Testis (tissue), 3 donors: ENCODE measurements around the gene PTPRG. TPM values are rescaled to one million over a fixed set of nuclear protein-coding genes. Genes with fewer than 3 reads are reported as not detected.

Source experiments
- DNase-seq: peaks from one replicate; pipeline ENCODE4 v3.0.0-alpha.2; 2019
- H3K27ac ChIP-seq, 2 donors: fragments of 200-600 bp; sonication (generic); one replicate each; pipeline ENCODE4 v1.5.1; 2019
- H3K27me3 ChIP-seq: fragments of 200-600 bp; sonication (generic); one replicate; pipeline ENCODE4 v1.5.1; 2019
- H3K36me3 ChIP-seq: fragments of 200-600 bp; sonication (generic); one replicate; pipeline ENCODE4 v1.5.1; 2017; ENCODE audit warnings: low read depth; ENCODE audit errors: missing control alignments
- H3K4me1 ChIP-seq: fragments of 200-600 bp; sonication (generic); one replicate; pipeline ENCODE4 v1.5.1; 2019
- H3K4me3 ChIP-seq, 2 donors: fragments of 200-600 bp; sonication (generic); one replicate each; pipeline ENCODE4 v1.5.1; 2017 to 2019
- H3K9me3 ChIP-seq: fragments of 200-600 bp; sonication (generic); one replicate; pipeline ENCODE4 v1.5.1; 2017
- CTCF ChIP-seq, 3 experiments: fragments of 450-650 bp in 2 of 3; fragments of 200-600 bp in 1 of 3; sonication (generic) in 1 of 3; IDR thresholded peaks; one replicate each; pipeline ENCODE4 v1.5.1; 2016 to 2019; ENCODE audit warnings: antibody characterized with exemption in 3 of 3, mild to moderate bottlenecking in 2 of 3, moderate library complexity in 1 of 3
- POLR2A ChIP-seq: fragments of 450-650 bp; IDR thresholded peaks from one replicate; pipeline ENCODE4 v1.6.1; 2017; ENCODE audit warnings: antibody characterized with exemption, mild to moderate bottlenecking, moderate library complexity
- WGBS, 2 donors: methylation state at CpG; one replicate each; pipeline ENCODE4 v1.1.5; 2018; 5-methylcytosine and 5-hydroxymethylcytosine counted together
- intact Hi-C: fragments of 100-400 bp; cut with DNase I; formaldehyde crosslinking; loops from one replicate; pipeline ENCODE4 v1.15.1; 2023; ENCODE audit warnings: low total_unique reads
- polyA plus RNA-seq: library from polyadenylated mRNA; stranded (reverse); fragments of 350-450 nt; fragmentation: Illumina TruSeq; extraction: RNeasy Lipid Tissue Mini Kit (QIAGEN cat#74804); gene quantifications from one replicate; pipeline ENCODE4 v1.2.3, GENCODE V29; 2014; ENCODE audit warnings: low read depth, low replicate concordance; ENCODE audit not compliant: insufficient read depth
- total RNA-seq, 2 donors: library from RNA; depleted of rRNA; stranded (reverse); fragments of >200 nt; gene quantifications; one replicate each; pipeline ENCODE4 v1.2.3, GENCODE V29; 2016

PTPRG gene
- total and polyA plus RNA-seq, 3 donors from 2014 or later, result 26.3 to 107 (median 75.4) TPM

GRCh38 chr3:61936344-61936937 is 375.1 kb downstream of the PTPRG start:
- Histone ChIP-seq H3K27ac (no peak overlapping the region), H3K27me3 (no peaks in the 10 kb centered on the region), H3K4me3 (no peak overlapping the region), H3K4me1 (no peaks in the 10 kb centered on the region), H3K36me3 (no peaks in the 10 kb centered on the region), H3K9me3 (no peaks in the 10 kb centered on the region)
- WGBS, 2 donors, result 85 to 91% methylated on average over 6 of the region's 6 CpGs
- peak in 2 of 3 experiments; percentile 41 to 47 for TF ChIP-seq CTCF (IDR thresholded peaks at IDR 0.05)
- TF ChIP-seq POLR2A, result no peak
- DNase-seq, result peak; percentile 54
- intact Hi-C loops, result no loop called here

GRCh38 chr3:61937477-61937876 is 376.1 kb downstream of the PTPRG start:
- no peak for TF ChIP-seq CTCF (IDR thresholded peaks at IDR 0.05)
- no peak for TF ChIP-seq POLR2A
- DNase-seq, result no peak
- H3K36me3 ChIP-seq, result no peaks in the 10 kb centered on the region

GRCh38 chr3:61938878-61939549 is 377.6 kb downstream of the PTPRG start:
- Histone ChIP-seq H3K36me3 (no peaks in the 10 kb centered on the region), H3K27ac (no peak overlapping the region), H3K4me1 (no peaks in the 10 kb centered on the region), H3K27me3 (no peaks in the 10 kb centered on the region), H3K4me3 (no peak overlapping the region), H3K9me3 (no peaks in the 10 kb centered on the region)
- DNase-seq, result no peak
- TF ChIP-seq POLR2A, result no peak
- no peak for TF ChIP-seq CTCF (IDR thresholded peaks at IDR 0.05)
- intact Hi-C loops, result no loop called here
- 90 to 94% methylated on average over 9 of the region's 9 CpGs for WGBS, 2 donors

More at GRCh38 chr3:61937477-61937876, 376.1 kb downstream of the PTPRG start:
- 51 to 64% methylated on average over 3 of the region's 3 CpGs for WGBS, 2 donors
- Histone ChIP-seq H3K4me1 (no peaks in the 10 kb centered on the region), H3K4me3 (no peak overlapping the region), H3K27ac (no peak overlapping the region), H3K27me3 (no peaks in the 10 kb centered on the region), H3K9me3 (no peaks in the 10 kb centered on the region)
- intact Hi-C loops, result no loop called here

- no peaks in the 10 kb centered on the region for H3K36me3 ChIP-seq
- WGBS, 2 donors, result 89 to 95% methylated on average over 2 of the region's 2 CpGs
- intact Hi-C loops, result no loop called here
Measured at GRCh38 chr3:61940236-61940635, 378.9 kb downstream of the PTPRG start.

More at GRCh38 chr3:61940236-61940635, 378.9 kb downstream of the PTPRG start:
- Histone ChIP-seq H3K9me3 (no peaks in the 10 kb centered on the region), H3K27me3 (no peaks in the 10 kb centered on the region), H3K27ac (no peak overlapping the region), H3K4me3 (no peak overlapping the region), H3K4me1 (no peaks in the 10 kb centered on the region)
- no peak for TF ChIP-seq POLR2A
- TF ChIP-seq CTCF (IDR thresholded peaks at IDR 0.05), result no peak
- DNase-seq, result no peak
